ENCODE results near the gene GMPS. TPM values are rescaled to one million over a fixed set of nuclear protein-coding genes. Genes with fewer than 3 reads are reported as not detected.

GMPS gene
- total and polyA plus RNA-seq, 2 of the 8 experiments (the other 6 are each of a cell fraction or from before 2014, with no cell fraction given) = 57.7 to 175 TPM

DNA sequence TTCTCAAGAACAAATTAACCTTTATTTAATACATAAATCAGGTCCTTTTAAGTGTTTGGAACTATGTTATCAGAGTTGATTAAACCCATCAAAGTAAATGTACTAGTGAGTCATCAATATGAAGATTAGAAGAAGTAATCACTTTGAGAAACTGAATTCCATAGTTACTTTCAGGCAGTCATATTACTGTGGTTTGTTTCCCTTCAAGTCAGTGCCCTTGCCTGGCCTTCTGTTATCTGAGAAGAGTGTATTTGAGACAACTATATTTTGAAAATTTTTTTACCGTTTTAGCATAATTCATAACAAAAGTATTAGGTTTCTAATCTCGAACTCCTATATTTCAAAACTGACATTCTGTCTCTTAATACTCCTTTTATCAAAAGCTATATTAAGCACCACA is 73.6 kb downstream of the GMPS start (continued):
- TF ChIP-seq CHD7 (IDR thresholded peaks at IDR 0.05; ENCODE audit: insufficient replicate concordance, low read length) (no peak), JUND (IDR thresholded peaks at IDR 0.05; ENCODE audit: low read length) (no peak), TBP (IDR thresholded peaks at IDR 0.05; ENCODE audit: low read depth, low read length) (no peak), SRF (IDR thresholded peaks at IDR 0.05; ENCODE audit: low read depth, low read length) (no peak), RFX5 (IDR thresholded peaks at IDR 0.05; ENCODE audit: borderline replicate concordance, low read depth, low read length) (no peak), RAD21 (IDR thresholded peaks at IDR 0.05 in 1 of 2, conservative IDR thresholded peaks at IDR 0.05 in 1 of 2; ENCODE audit: low read depth in 2 of 2, low read length in 2 of 2) (no peak), SUZ12 (IDR thresholded peaks at IDR 0.05; ENCODE audit: low read length) (no peak), HDAC2 (IDR thresholded peaks at IDR 0.05; ENCODE audit: borderline replicate concordance in 1 of 2, low read depth in 2 of 2, low read length in 2 of 2) (no peak), SIRT6 (IDR thresholded peaks at IDR 0.05; ENCODE audit: low read length) (no peak), TAF1 (IDR thresholded peaks at IDR 0.05; ENCODE audit: low read depth, low read length) (no peak), BRCA1 (IDR thresholded peaks at IDR 0.05; ENCODE audit: low read depth, low read length) (no peak)

Measured in H1 (cell line).